ENCODE data around the gene FBXW8. TPM values are rescaled to one million over a fixed set of nuclear protein-coding genes. Genes with fewer than 3 reads are reported as not detected.

FBXW8 gene
- total RNA-seq, 4 donors from 2014 or later, result 8.5 to 14.3 (median 10.6) TPM

DNA sequence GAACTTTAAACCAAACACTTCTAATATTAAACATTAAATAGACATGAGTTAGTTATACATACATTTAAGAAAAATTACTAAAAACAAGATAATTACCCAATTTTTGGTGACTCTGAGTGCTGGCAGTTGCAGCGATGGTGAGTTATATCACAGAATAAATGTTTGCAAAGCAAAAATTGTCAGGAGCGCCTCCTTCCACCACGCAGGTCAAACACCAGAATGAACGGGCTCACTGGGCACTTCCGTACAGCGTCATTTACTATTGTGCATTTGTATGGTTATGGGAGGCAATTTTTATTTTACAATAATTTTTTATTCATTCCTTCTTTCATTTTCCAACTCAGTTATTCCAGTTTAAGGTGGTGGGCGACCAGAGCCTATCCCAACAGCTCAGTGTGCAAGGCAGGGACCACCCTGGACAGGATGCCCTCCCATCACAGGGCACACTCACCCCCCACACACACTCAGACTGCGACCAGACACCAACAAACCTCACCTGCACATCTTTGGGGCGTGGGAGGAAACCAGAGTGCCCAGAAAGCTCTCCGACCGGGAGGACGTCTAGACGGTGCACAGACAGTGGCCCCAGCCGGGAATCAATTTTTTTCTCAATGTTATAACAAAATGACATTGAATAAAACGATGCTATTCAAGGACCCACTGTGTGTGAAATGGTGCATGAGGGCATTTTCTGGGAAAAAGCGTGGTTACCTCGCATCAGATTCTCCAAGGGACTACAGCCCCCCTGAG, 121.3 kb downstream of the FBXW8 start:
- TF ChIP-seq, protein P1, sequence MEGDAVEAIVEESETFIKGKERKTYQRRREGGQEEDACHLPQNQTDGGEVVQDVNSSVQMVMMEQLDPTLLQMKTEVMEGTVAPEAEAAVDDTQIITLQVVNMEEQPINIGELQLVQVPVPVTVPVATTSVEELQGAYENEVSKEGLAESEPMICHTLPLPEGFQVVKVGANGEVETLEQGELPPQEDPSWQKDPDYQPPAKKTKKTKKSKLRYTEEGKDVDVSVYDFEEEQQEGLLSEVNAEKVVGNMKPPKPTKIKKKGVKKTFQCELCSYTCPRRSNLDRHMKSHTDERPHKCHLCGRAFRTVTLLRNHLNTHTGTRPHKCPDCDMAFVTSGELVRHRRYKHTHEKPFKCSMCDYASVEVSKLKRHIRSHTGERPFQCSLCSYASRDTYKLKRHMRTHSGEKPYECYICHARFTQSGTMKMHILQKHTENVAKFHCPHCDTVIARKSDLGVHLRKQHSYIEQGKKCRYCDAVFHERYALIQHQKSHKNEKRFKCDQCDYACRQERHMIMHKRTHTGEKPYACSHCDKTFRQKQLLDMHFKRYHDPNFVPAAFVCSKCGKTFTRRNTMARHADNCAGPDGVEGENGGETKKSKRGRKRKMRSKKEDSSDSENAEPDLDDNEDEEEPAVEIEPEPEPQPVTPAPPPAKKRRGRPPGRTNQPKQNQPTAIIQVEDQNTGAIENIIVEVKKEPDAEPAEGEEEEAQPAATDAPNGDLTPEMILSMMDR (IDR thresholded peaks at IDR 0.05; ENCODE audit: low read depth), result no peak

- TF ChIP-seq, protein P1 (IDR thresholded peaks at IDR 0.05; ENCODE audit: low read depth), result no peak
These were observed 122.0 kb downstream of the FBXW8 start for GRCh38 chr12:117032593-117033381.

- TF ChIP-seq, protein P1 (IDR thresholded peaks at IDR 0.05; ENCODE audit: low read depth), result no peak
These were observed 122.9 kb downstream of the FBXW8 start for GRCh38 chr12:117033382-117034221.

DNA sequence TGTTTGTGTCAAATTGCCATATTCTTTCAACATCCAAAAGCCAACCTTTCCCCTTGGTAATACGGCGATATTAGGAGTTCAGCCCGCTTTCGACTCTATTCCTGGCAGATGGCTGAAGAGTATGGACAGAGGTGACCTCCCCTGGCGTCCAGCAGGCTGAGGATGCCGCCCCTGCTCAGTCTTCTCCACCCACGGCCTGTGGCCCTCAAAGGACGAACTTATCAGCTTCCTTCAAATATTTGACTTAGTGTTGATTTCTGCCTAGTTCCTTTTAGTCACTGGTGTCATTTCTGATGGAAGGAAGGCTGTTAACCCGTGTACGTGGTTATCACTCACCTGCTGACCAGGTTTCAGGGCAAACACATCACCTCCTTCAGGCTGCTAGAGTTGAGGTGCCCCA, 123.5 kb downstream of the FBXW8 start:
- TF ChIP-seq, protein P1 (IDR thresholded peaks at IDR 0.05; ENCODE audit: low read depth), result no peak

DNA sequence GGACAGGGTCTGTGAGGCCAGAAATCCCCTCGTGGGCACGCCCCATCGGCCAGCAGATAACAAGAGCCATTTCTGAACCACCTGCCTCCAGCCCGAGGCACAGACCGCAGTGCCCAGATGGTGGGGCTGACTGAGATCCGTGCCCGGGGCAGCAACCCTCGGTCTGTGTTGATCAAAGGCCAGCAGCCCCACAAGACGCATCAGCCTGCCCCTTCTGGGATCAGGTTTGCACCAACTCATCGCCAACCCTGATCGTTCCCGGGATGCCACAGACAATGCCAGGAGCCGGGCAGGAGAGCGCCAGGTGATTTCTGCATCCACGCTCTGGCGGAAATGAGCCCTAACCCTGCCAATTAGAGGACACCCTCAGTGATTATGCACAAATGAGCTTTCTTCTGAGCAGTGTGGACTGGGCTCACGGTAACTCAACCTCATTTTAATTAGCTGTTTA, 124.0 kb downstream of the FBXW8 start:
- TF ChIP-seq, protein P1 (IDR thresholded peaks at IDR 0.05; ENCODE audit: low read depth), result no peak

DNA sequence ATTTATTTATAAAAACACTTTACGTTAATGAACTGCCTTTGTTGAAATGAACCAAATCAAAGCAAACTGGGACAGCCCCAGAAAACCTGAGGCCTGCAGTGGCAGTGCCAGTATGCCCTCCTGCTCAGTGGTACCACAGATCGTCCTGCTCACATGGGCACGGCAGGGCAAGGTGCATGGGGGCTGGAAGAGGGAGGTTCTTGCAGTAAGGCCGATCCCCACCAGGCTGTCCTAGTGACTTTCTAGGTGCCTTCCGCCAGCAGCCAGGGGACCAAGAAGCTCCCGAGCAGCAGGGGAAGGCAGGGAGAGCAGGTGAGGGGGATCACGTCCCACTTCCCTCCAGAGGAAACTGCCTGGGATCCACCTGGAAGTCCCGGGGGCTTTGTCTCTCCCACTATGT, 124.5 kb downstream of the FBXW8 start:
- TF ChIP-seq, protein P1 (IDR thresholded peaks at IDR 0.05; ENCODE audit: low read depth), result no peak
